HG03565 (cell line): Measurements from ENCODE around the gene FNDC3A.

Experiments used
- ATAC-seq: cut with Tn5 transposase; IDR thresholded peaks from one replicate; pipeline ENCODE4 v1.9.1; 2021; ENCODE audit warnings: mild to moderate bottlenecking, moderate library complexity; ENCODE audit not compliant: unreplicated experiment

Gene FNDC3A

GRCh38 chr13:48975856-48976575 lies at the start of gene FNDC3A:
TSS of gene FNDC3A (plus strand) at chr13:48975912. CDS start at chr13:49006191, 30,279 bp downstream.
- peak; percentile 33 for ATAC-seq

GRCh38 chr13:48928757-48929430 lies 46.8 kb upstream of the FNDC3A start:
- no peak for ATAC-seq

GRCh38 chr13:48930918-48931317 lies 44.8 kb upstream of the FNDC3A start:
- ATAC-seq = no peak

GRCh38 chr13:48938308-48938943 lies 37.3 kb upstream of the FNDC3A start:
- no peak for ATAC-seq

GRCh38 chr13:48939728-48940127 lies 36.0 kb upstream of the FNDC3A start:
- no peak for ATAC-seq

- no peak for ATAC-seq
These were observed 33.6 kb upstream of the FNDC3A start for GRCh38 chr13:48942131-48942530.

GRCh38 chr13:48944221-48944620 lies 31.5 kb upstream of the FNDC3A start:
- no peak for ATAC-seq

GRCh38 chr13:48945626-48946025 lies 30.1 kb upstream of the FNDC3A start:
- no peak for ATAC-seq

- no peak for ATAC-seq
These were observed 29.5 kb upstream of the FNDC3A start for GRCh38 chr13:48946163-48946562.

- no peak for ATAC-seq
These were observed 25.9 kb upstream of the FNDC3A start for GRCh38 chr13:48949566-48950500.

GRCh38 chr13:48950501-48950875 lies 25.2 kb upstream of the FNDC3A start:
- ATAC-seq = no peak

- ATAC-seq = no peak
These were observed 21.6 kb upstream of the FNDC3A start for GRCh38 chr13:48954081-48954480.

- no peak for ATAC-seq
These were observed 20.2 kb upstream of the FNDC3A start for GRCh38 chr13:48955536-48955935.

- no peak for ATAC-seq
These were observed 14.3 kb upstream of the FNDC3A start for GRCh38 chr13:48961379-48961778.

GRCh38 chr13:48962281-48962680 lies 13.4 kb upstream of the FNDC3A start:
- no peak for ATAC-seq

GRCh38 chr13:48965736-48966135 lies 10.0 kb upstream of the FNDC3A start:
- ATAC-seq = no peak

GRCh38 chr13:48969685-48970084 lies 6.0 kb upstream of the FNDC3A start:
- ATAC-seq = no peak

- no peak for ATAC-seq
These were observed 1.8 kb upstream of the FNDC3A start for GRCh38 chr13:48973845-48974431.

- ATAC-seq = peak; percentile 8
These were observed 434 bp upstream of the FNDC3A start for GRCh38 chr13:48975101-48975855.
